ENCODE measurements around the gene ATG12.

DNA sequence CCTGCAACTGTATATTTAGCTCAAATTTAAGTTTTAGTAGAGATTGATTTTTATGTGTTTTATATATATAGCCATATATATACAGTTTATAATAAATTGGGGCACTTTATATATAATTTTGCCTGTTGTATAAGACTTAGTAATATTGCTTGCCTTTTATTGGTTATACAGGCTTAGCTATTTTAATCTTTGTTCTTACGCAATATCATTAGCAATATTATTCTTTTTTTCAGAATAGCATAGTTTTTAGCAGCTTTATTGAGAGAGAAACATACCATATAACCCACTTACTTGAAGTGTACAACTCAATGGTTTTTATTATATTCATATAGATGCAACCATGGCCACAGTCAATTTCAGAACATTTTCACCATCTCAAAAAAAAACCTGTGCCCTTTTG is 52.9 kb downstream of the ATG12 start:
- TF ChIP-seq, protein P1, sequence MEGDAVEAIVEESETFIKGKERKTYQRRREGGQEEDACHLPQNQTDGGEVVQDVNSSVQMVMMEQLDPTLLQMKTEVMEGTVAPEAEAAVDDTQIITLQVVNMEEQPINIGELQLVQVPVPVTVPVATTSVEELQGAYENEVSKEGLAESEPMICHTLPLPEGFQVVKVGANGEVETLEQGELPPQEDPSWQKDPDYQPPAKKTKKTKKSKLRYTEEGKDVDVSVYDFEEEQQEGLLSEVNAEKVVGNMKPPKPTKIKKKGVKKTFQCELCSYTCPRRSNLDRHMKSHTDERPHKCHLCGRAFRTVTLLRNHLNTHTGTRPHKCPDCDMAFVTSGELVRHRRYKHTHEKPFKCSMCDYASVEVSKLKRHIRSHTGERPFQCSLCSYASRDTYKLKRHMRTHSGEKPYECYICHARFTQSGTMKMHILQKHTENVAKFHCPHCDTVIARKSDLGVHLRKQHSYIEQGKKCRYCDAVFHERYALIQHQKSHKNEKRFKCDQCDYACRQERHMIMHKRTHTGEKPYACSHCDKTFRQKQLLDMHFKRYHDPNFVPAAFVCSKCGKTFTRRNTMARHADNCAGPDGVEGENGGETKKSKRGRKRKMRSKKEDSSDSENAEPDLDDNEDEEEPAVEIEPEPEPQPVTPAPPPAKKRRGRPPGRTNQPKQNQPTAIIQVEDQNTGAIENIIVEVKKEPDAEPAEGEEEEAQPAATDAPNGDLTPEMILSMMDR (IDR thresholded peaks at IDR 0.05; ENCODE audit: low read length) = no peak
- no peak for TF ChIP-seq EZH2 (IDR thresholded peaks at IDR 0.05; ENCODE audit: borderline replicate concordance, low read length)

All from OCI-LY1 (cell line).